GM12878 (cell line): ENCODE data around the gene PYGM. TPM values are rescaled to one million over a fixed set of nuclear protein-coding genes. Genes with fewer than 3 reads are reported as not detected.

Experiments
- ATAC-seq: fragments of 200-7000 bp; cut with Tn5 transposase; 3 replicates; pipeline ENCODE4 v1.9.1; 2020; ENCODE audit warnings: mild to moderate bottlenecking, moderate library complexity
- BruUV-seq: library from RNA; stranded (reverse); fragments of 400-500 nt; replicated peaks from 2 replicates; lab custom pipeline; 2021; lab: Mats Ljungman, UMichigan
- CTCF ChIA-PET: fragments of 300-600 bp; sonication (Branson Sonifier 250); formaldehyde crosslinking; extraction: SDS; loops from one replicate; lab custom pipeline; 2021; ENCODE audit warnings: inconsistent platforms; lab: Yijun Ruan, JAX
- POLR2A ChIA-PET: fragments of 350-600 bp; formaldehyde crosslinking; extraction: SDS; loops from one replicate; lab custom pipeline; 2021; ENCODE audit warnings: inconsistent platforms; lab: Charles Lee
- RAD21 ChIA-PET: fragments of 300-600 bp; sonication (Branson Sonifier 250); formaldehyde crosslinking; loops from one replicate; lab custom pipeline; 2023; ENCODE audit warnings: antibody characterized with exemption; ENCODE audit not compliant: unreplicated experiment; lab: Charles Lee
- SMC1A ChIA-PET: fragments of 300-600 bp; sonication (Branson Sonifier 250); formaldehyde crosslinking; loops from one replicate; lab custom pipeline; 2023; ENCODE audit not compliant: unreplicated experiment, uncharacterized antibody; lab: Charles Lee
- DNase-seq: peaks from one replicate; pipeline ENCODE4 v3.0.0-alpha.2; 2011; ENCODE audit warnings: low read depth, low spot score
- FAIRE-seq: peaks from 3 replicates; lab custom pipeline; 2011; peaks lifted over from hg19 to GRCh38; lab: Jason Lieb, UNC
- H2AFZ ChIP-seq: 2 replicates; pipeline ENCODE4 v1.6.0; 2011; ENCODE audit warnings: low read depth, low read length, control low read depth; ENCODE audit not compliant: control insufficient read depth
- H3K27ac ChIP-seq: 2 replicates; pipeline ENCODE4 v1.5.1; 2011; ENCODE audit warnings: control low read depth; ENCODE audit not compliant: control insufficient read depth, insufficient read depth
- H3K27me3 ChIP-seq, 2 experiments: replicated peaks in 1 of 2; 2 replicates each; pipeline versions ENCODE4 v1.6.0 to v1.6.1; 2011; ENCODE audit warnings: low read length in 1 of 2; ENCODE audit not compliant: control insufficient read depth in 2 of 2, insufficient read depth in 2 of 2
- H3K36me3 ChIP-seq, 2 experiments: 2 replicates each; pipeline ENCODE4 v1.5.1; 2011; ENCODE audit warnings: low read length in 1 of 2; ENCODE audit not compliant: control insufficient read depth in 2 of 2, insufficient read depth in 2 of 2
- H3K4me1 ChIP-seq: 2 replicates; pipeline ENCODE4 v1.6.1; 2011; ENCODE audit warnings: mild to moderate bottlenecking, low read length, moderate library complexity, mixed read lengths; ENCODE audit not compliant: control insufficient read depth, insufficient read depth
- H3K4me2 ChIP-seq: 2 replicates; pipeline ENCODE4 v1.6.0; 2011; ENCODE audit warnings: control low read depth; ENCODE audit not compliant: control insufficient read depth, insufficient read depth
- H3K4me3 ChIP-seq: fragments of 200-600 bp; sonication (generic); 2 replicates; pipeline ENCODE4 v1.5.1; 2016
- H3K79me2 ChIP-seq: 2 replicates; pipeline ENCODE4 v1.6.0; 2011; ENCODE audit warnings: low read length; ENCODE audit not compliant: control insufficient read depth, insufficient read depth
- H3K9ac ChIP-seq: 2 replicates; pipeline ENCODE4 v1.8.0; 2011; ENCODE audit warnings: low read length, control low read depth, mixed read lengths; ENCODE audit not compliant: control insufficient read depth, insufficient read depth
- H3K9me3 ChIP-seq: replicated peaks from 3 replicates; pipeline ENCODE4 v1.5.1; 2011; ENCODE audit warnings: mild to moderate bottlenecking, low read length; ENCODE audit not compliant: control insufficient read depth, insufficient read depth
- H4K20me1 ChIP-seq: 2 replicates; pipeline ENCODE4 v1.6.0; 2011; ENCODE audit not compliant: control insufficient read depth, insufficient read depth
- BCL11A ChIP-seq: IDR thresholded peaks from 2 replicates; pipeline ENCODE4 v1.6.1; 2011; ENCODE audit warnings: low read depth, low read length
- BHLHE40 ChIP-seq, 2 experiments: fragments of 450-650 bp in 1 of 2; IDR thresholded peaks; 2 replicates each; pipeline ENCODE4 v1.6.1; 2011 to 2017; ENCODE audit warnings: low read depth in 2 of 2, borderline replicate concordance in 1 of 2, improper control_type of control experiment in 1 of 2, low read length in 1 of 2, mild to moderate bottlenecking in 1 of 2
- CBFB ChIP-seq: IDR thresholded peaks from 2 replicates; pipeline ENCODE4 v1.6.1; 2016; ENCODE audit warnings: antibody characterized with exemption, low read depth
- CBX3 ChIP-seq: fragments of 200-600 bp; sonication (generic); IDR thresholded peaks from 2 replicates; pipeline ENCODE4 v1.6.1; 2016; ENCODE audit warnings: low read depth, borderline replicate concordance
- KLF5 ChIP-seq: fragments of 450-650 bp; IDR thresholded peaks from 2 replicates; pipeline ENCODE4 v1.6.1; 2014; ENCODE audit warnings: mild to moderate bottlenecking; ENCODE audit not compliant: partially characterized antibody
- TARDBP ChIP-seq: IDR thresholded peaks from 2 replicates; pipeline ENCODE4 v1.6.1; 2016; ENCODE audit warnings: borderline replicate concordance
- ZNF384 ChIP-seq: IDR thresholded peaks from 2 replicates; pipeline ENCODE4 v1.6.1; 2012; ENCODE audit warnings: low read depth, mild to moderate bottlenecking, low read length, improper control_type of control experiment, borderline replicate concordance
- ZNF592 ChIP-seq: fragments of 450-650 bp; IDR thresholded peaks from 2 replicates; pipeline ENCODE4 v1.6.1; 2017; ENCODE audit warnings: mild to moderate bottlenecking, moderate library complexity
- WGBS: methylation state at CpG from one replicate; pipeline ENCODE4 v1.1.6; 2016; ENCODE audit warnings: low lambda C conversion rate; ENCODE audit not compliant: insufficient replicate concordance, insufficient coverage; ENCODE audit errors: missing lambda C conversion rate; 5-methylcytosine and 5-hydroxymethylcytosine counted together
- in situ Hi-C: fragments of 300-500 bp; cut with MboI; formaldehyde crosslinking; loops from 9 replicates; pipeline ENCODE4 v1.14.3; 2018; ENCODE audit warnings: mixed read lengths
- intact Hi-C: fragments of 100-400 bp; cut with micrococcal nuclease; formaldehyde crosslinking; loops from one replicate; pipeline ENCODE4 v1.14.2; 2022; ENCODE audit not compliant: unreplicated experiment
- polyA plus RNA-seq, 11 experiments: library from polyadenylated mRNA; depleted of rRNA in 4 of 11; unstranded in 6 of 11; stranded (reverse) in 5 of 11; fragments of >200 nt; fragmentation: Nextera tagmentation in 4 of 11; fragmentation: Illumina TruSeq in 1 of 11; extraction: Ambion mirVana in 4 of 11; extraction: Trizol in 1 of 11; gene quantifications; 1 replicate in 1 of 11; 2 replicates in 10 of 11; pipeline versions ENCODE4 v1.2.1 to v1.2.3, GENCODE V29; 2011 to 2016; ENCODE audit warnings: inconsistent platforms in 2 of 11, missing spikeins in 2 of 11, low read depth in 1 of 11
- total RNA-seq, 4 experiments: library from RNA; depleted of rRNA in 3 of 4; stranded (reverse); fragments of >200 nt in 3 of 4; fragmentation: Illumina TruSeq in 1 of 4; extraction: Trizol in 1 of 4; gene quantifications; 2 replicates each; pipeline versions ENCODE4 v1.2.1 to v1.2.3, GENCODE V29; 2013 to 2021
- TF ChIP-seq, protein P1 (sequence below), 3 experiments: IDR thresholded peaks in 2 of 3; conservative IDR thresholded peaks in 1 of 3; 2 replicates each; pipeline ENCODE4 v1.5.1; 2011; ENCODE audit warnings: low read depth in 3 of 3, low read length in 3 of 3, mild to moderate bottlenecking in 3 of 3, control low read depth in 2 of 3, moderate library complexity in 2 of 3, inconsistent platforms in 1 of 3, mixed read lengths in 1 of 3; ENCODE audit not compliant: control insufficient read depth in 2 of 3, insufficient read depth in 1 of 3; ENCODE audit errors: extremely low read depth in 1 of 3
- TF ChIP-seq, protein P2 (sequence below): fragments of 450-650 bp; IDR thresholded peaks from 2 replicates; pipeline ENCODE4 v1.6.1; 2016; ENCODE audit warnings: mild to moderate bottlenecking, moderate library complexity, borderline replicate concordance
- TF ChIP-seq, protein P3 (sequence below): fragments of 450-650 bp; IDR thresholded peaks from 2 replicates; pipeline ENCODE4 v1.6.1; 2016; ENCODE audit warnings: mild to moderate bottlenecking

Gene PYGM
- total and polyA plus RNA-seq, 10 of the 15 experiments (the other 5 are each of a cell fraction or from before 2014, with no cell fraction given): 0.04 to 3.7 (median 0.27) TPM; not detected in 1

GRCh38 chr11:64729851-64730382 is 29.9 kb downstream of the PYGM start:
- WGBS: 64% methylated on average over 19 of the region's 21 CpGs
- Histone ChIP-seq H3K9me3 (no peaks in the 10 kb centered on the region), H3K36me3 (no peaks in the 10 kb centered on the region), H3K79me2 (no peaks in the 10 kb centered on the region), H3K27ac (no peak overlapping the region), H3K4me3 (no peak overlapping the region), H2AFZ (no peak overlapping the region), H3K4me2 (no peak overlapping the region), H3K27me3 (no peaks in the 10 kb centered on the region), H4K20me1 (no peaks in the 10 kb centered on the region), H3K9ac (no peak overlapping the region), H3K4me1 (no peaks in the 10 kb centered on the region)
- in situ Hi-C loops: no loop called here
- no peak for FAIRE-seq
- ChIA-PET POLR2A (no interaction called here), SMC1A (no interaction called here), RAD21 (no interaction called here), CTCF (interaction anchor here (0.8 to 1.0 kb wide), 2 partner anchors 9 to 41 kb away, joined by 3 to 5 read pairs; no protein-coding TSS in a partner anchor)
- DNase-seq: no peak
- no TSS peak for BruUV-seq
- intact Hi-C loops: no loop called here
- ATAC-seq: peak; percentile 47
- TF ChIP-seq BHLHE40 (IDR thresholded peaks at IDR 0.05; ENCODE audit: borderline replicate concordance in 1 of 2, low read depth in 2 of 2, low read length in 1 of 2) (no peak), CBFB (no peak), ZNF384 (no peak), ZNF592 (no peak), KLF5 (no peak), TARDBP (no peak), CBX3 (no peak), BCL11A (no peak)
- TF ChIP-seq, protein P1, sequence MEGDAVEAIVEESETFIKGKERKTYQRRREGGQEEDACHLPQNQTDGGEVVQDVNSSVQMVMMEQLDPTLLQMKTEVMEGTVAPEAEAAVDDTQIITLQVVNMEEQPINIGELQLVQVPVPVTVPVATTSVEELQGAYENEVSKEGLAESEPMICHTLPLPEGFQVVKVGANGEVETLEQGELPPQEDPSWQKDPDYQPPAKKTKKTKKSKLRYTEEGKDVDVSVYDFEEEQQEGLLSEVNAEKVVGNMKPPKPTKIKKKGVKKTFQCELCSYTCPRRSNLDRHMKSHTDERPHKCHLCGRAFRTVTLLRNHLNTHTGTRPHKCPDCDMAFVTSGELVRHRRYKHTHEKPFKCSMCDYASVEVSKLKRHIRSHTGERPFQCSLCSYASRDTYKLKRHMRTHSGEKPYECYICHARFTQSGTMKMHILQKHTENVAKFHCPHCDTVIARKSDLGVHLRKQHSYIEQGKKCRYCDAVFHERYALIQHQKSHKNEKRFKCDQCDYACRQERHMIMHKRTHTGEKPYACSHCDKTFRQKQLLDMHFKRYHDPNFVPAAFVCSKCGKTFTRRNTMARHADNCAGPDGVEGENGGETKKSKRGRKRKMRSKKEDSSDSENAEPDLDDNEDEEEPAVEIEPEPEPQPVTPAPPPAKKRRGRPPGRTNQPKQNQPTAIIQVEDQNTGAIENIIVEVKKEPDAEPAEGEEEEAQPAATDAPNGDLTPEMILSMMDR (IDR thresholded peaks at IDR 0.05 in 2 of 3, conservative IDR thresholded peaks at IDR 0.05 in 1 of 3; ENCODE audit: control insufficient read depth in 2 of 3, extremely low read depth in 1 of 3, insufficient read depth in 1 of 3, low read depth in 3 of 3, low read length in 3 of 3): no peak
- TF ChIP-seq, protein P2, sequence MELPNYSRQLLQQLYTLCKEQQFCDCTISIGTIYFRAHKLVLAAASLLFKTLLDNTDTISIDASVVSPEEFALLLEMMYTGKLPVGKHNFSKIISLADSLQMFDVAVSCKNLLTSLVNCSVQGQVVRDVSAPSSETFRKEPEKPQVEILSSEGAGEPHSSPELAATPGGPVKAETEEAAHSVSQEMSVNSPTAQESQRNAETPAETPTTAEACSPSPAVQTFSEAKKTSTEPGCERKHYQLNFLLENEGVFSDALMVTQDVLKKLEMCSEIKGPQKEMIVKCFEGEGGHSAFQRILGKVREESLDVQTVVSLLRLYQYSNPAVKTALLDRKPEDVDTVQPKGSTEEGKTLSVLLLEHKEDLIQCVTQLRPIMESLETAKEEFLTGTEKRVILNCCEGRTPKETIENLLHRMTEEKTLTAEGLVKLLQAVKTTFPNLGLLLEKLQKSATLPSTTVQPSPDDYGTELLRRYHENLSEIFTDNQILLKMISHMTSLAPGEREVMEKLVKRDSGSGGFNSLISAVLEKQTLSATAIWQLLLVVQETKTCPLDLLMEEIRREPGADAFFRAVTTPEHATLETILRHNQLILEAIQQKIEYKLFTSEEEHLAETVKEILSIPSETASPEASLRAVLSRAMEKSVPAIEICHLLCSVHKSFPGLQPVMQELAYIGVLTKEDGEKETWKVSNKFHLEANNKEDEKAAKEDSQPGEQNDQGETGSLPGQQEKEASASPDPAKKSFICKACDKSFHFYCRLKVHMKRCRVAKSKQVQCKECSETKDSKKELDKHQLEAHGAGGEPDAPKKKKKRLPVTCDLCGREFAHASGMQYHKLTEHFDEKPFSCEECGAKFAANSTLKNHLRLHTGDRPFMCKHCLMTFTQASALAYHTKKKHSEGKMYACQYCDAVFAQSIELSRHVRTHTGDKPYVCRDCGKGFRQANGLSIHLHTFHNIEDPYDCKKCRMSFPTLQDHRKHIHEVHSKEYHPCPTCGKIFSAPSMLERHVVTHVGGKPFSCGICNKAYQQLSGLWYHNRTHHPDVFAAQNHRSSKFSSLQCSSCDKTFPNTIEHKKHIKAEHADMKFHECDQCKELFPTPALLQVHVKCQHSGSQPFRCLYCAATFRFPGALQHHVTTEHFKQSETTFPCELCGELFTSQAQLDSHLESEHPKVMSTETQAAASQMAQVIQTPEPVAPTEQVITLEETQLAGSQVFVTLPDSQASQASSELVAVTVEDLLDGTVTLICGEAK: no peak
- TF ChIP-seq, protein P3, sequence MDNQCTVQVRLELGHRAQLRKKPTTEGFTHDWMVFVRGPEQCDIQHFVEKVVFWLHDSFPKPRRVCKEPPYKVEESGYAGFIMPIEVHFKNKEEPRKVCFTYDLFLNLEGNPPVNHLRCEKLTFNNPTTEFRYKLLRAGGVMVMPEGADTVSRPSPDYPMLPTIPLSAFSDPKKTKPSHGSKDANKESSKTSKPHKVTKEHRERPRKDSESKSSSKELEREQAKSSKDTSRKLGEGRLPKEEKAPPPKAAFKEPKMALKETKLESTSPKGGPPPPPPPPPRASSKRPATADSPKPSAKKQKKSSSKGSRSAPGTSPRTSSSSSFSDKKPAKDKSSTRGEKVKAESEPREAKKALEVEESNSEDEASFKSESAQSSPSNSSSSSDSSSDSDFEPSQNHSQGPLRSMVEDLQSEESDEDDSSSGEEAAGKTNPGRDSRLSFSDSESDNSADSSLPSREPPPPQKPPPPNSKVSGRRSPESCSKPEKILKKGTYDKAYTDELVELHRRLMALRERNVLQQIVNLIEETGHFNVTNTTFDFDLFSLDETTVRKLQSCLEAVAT: no peak
